Measurements from ENCODE around the gene ASTN2. TPM values are rescaled to one million over a fixed set of nuclear protein-coding genes. Genes with fewer than 3 reads are reported as not detected.

ASTN2 gene
- total and polyA plus RNA-seq, 9 of the 15 experiments (the other 6 are each of a cell fraction or from before 2014, with no cell fraction given) = 0.56 to 3.5 (median 1.9) TPM

DNA sequence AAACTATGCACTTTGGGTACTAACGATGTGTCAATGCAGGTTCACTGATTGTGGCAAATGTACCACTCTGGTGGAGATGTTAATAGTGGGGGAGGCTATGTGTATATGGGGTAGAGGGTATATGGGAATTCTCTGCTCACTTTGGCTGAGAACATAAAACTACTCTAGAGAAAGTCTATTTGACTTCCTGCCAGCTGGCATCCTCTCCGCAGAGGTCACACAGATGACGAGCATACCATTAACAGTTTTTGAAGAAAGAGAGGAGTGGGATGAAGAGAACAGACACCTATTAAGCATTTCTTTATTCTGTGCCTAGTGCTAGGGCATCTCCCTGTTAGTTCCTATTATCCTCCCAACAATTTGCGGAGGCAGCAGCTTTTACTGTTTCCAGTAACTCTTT, 786.1 kb downstream of the ASTN2 start:
- no peak for ATAC-seq
- Histone ChIP-seq H3K4me1 (replicated peaks in 1 of 2; ENCODE audit: control insufficient read depth in 2 of 2, insufficient read depth in 2 of 2, low read length in 2 of 2) (no peaks in the 10 kb centered on the region), H4K20me1 (replicated peaks; ENCODE audit: control insufficient read depth, insufficient read depth, low read length) (no peaks in the 10 kb centered on the region), H3K9me1 (ENCODE audit: control insufficient read depth, insufficient read depth, low read length) (no peaks in the 10 kb centered on the region), H3K9ac (ENCODE audit: insufficient read depth in 1 of 2, low read depth in 2 of 2, low read length in 2 of 2) (no peak overlapping the region), H2AFZ (ENCODE audit: low read depth, low read length) (no peak overlapping the region), H3K4me3 (no peak overlapping the region), H3K27me3 (ENCODE audit: control insufficient read depth in 2 of 2, insufficient read depth in 2 of 2, low read length in 2 of 2) (no peaks in the 10 kb centered on the region), H3K9me3 (replicated peaks; ENCODE audit: control insufficient read depth, insufficient read depth, low read depth, low read length) (no peaks in the 10 kb centered on the region), H3K79me2 (ENCODE audit: control insufficient read depth, insufficient read depth, low read length) (no peaks in the 10 kb centered on the region), H3K36me3 (ENCODE audit: control insufficient read depth, insufficient read depth, low read length) (no peaks in the 10 kb centered on the region), H3K27ac (ENCODE audit: extremely low read depth, low read depth, low read length) (no peak overlapping the region), H3K4me2 (ENCODE audit: insufficient read depth, low read length) (no peak overlapping the region)
- TF ChIP-seq ZNF507 (tag; conservative IDR thresholded peaks at IDR 0.05) = no peak
- no peak for TF ChIP-seq ZNF785 (CRISPR knock-in tag; IDR thresholded peaks at IDR 0.05)
- TF ChIP-seq TGIF2 (CRISPR knock-in tag; IDR thresholded peaks at IDR 0.05) = no peak
- TF ChIP-seq, protein P1, sequence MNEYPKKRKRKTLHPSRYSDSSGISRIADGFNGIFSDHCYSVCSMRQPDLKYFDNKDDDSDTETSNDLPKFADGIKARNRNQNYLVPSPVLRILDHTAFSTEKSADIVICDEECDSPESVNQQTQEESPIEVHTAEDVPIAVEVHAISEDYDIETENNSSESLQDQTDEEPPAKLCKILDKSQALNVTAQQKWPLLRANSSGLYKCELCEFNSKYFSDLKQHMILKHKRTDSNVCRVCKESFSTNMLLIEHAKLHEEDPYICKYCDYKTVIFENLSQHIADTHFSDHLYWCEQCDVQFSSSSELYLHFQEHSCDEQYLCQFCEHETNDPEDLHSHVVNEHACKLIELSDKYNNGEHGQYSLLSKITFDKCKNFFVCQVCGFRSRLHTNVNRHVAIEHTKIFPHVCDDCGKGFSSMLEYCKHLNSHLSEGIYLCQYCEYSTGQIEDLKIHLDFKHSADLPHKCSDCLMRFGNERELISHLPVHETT (CRISPR knock-in tag; conservative IDR thresholded peaks at IDR 0.05 in 1 of 2, IDR thresholded peaks at IDR 0.05 in 1 of 2) = no peak
- no peak for TF ChIP-seq HEY1 (CRISPR knock-in tag; IDR thresholded peaks at IDR 0.05; ENCODE audit: borderline replicate concordance)
- TF ChIP-seq TFAM (CRISPR knock-in tag; conservative IDR thresholded peaks at IDR 0.05) = no peak
- TF ChIP-seq HDAC2 (IDR thresholded peaks at IDR 0.05) = no peak
- TF ChIP-seq, protein P2, sequence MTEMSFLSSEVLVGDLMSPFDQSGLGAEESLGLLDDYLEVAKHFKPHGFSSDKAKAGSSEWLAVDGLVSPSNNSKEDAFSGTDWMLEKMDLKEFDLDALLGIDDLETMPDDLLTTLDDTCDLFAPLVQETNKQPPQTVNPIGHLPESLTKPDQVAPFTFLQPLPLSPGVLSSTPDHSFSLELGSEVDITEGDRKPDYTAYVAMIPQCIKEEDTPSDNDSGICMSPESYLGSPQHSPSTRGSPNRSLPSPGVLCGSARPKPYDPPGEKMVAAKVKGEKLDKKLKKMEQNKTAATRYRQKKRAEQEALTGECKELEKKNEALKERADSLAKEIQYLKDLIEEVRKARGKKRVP (CRISPR knock-in tag; IDR thresholded peaks at IDR 0.05) = no peak
- no peak for TF ChIP-seq E2F3 (CRISPR knock-in tag; IDR thresholded peaks at IDR 0.05)
- 6% methylated on average over 4 of the region's 4 CpGs for WGBS (ENCODE audit: insufficient coverage, low coverage, missing lambda C conversion rate)
- no TSS peak for BruUV-seq (replicated peaks)
- in situ Hi-C loops (cut with MboI) = no loop called here
- no peak for DNase-seq (ENCODE audit: extremely low read depth in 1 of 4, low spot score in 3 of 4)
- ChIA-PET POLR2A (interaction anchor here (1.6 kb wide), 1 partner anchor 10 kb away, joined by 3 read pairs; no protein-coding TSS in a partner anchor), CTCF (ENCODE audit: low intra/inter-chr PET ratio) (no interaction called here)
- FAIRE-seq = no peak
- intact Hi-C loops (cut with micrococcal nuclease) = no loop called here

All from K562 (cell line).